HepG2 (cell line): ENCODE data around the gene MST1R. TPM values are rescaled to one million over a fixed set of nuclear protein-coding genes. Genes with fewer than 3 reads are reported as not detected.

Experiments used
- ATAC-seq: fragments of 200-7000 bp; cut with Tn5 transposase; 3 replicates; pipeline ENCODE4 v1.9.1; 2020; ENCODE audit warnings: mild to moderate bottlenecking, moderate library complexity
- BruUV-seq: library from RNA; stranded (reverse); fragments of 400-500 nt; replicated peaks from 2 replicates; lab custom pipeline; 2021; lab: Mats Ljungman, UMichigan
- CTCF ChIA-PET: fragments of 300-600 bp; formaldehyde crosslinking; extraction: SDS; loops from one replicate; lab custom pipeline; 2021; ENCODE audit warnings: low total read pairs, inconsistent platforms, low intra/inter-chr PET ratio; lab: Yijun Ruan, JAX
- POLR2A ChIA-PET: fragments of 350-600 bp; sonication (Branson Sonifier 250); formaldehyde crosslinking; loops from one replicate; lab custom pipeline; 2020; ENCODE audit warnings: antibody characterized with exemption, inconsistent platforms; lab: Yijun Ruan, JAX
- DNase-seq: peaks from one replicate; pipeline ENCODE4 v3.0.0-alpha.2; 2015; ENCODE audit warnings: low spot score
- FAIRE-seq: peaks from 3 replicates; lab custom pipeline; 2011; peaks lifted over from hg19 to GRCh38; lab: Jason Lieb, UNC
- H2AFZ ChIP-seq: one replicate; pipeline ENCODE4 v1.6.1; 2011; ENCODE audit warnings: low read length, inconsistent platforms
- H3K27ac ChIP-seq: fragments of 300-600 bp; 3 replicates; pipeline ENCODE4 v1.8.0; 2011; ENCODE audit warnings: mixed run types, mild to moderate bottlenecking, mixed read lengths, low read length, inconsistent platforms; ENCODE audit not compliant: insufficient read depth; ENCODE audit errors: extremely low read length
- H3K27me3 ChIP-seq, 2 experiments: fragments of 200-600 bp in 1 of 2; 2 replicates in 1 of 2; 3 replicates in 1 of 2; pipeline versions ENCODE4 v1.6.0 to v1.8.0; 2011; ENCODE audit warnings: low read length in 2 of 2, mild to moderate bottlenecking in 2 of 2, moderate library complexity in 2 of 2, inconsistent platforms in 1 of 2; ENCODE audit not compliant: insufficient read depth in 2 of 2, control insufficient read depth in 1 of 2
- H3K36me3 ChIP-seq, 2 experiments: fragments of 200-600 bp in 1 of 2; replicated peaks in 1 of 2; 2 replicates in 1 of 2; 3 replicates in 1 of 2; pipeline versions ENCODE4 v1.5.1 to v1.8.0; 2011; ENCODE audit warnings: low read length in 2 of 2, inconsistent platforms in 1 of 2; ENCODE audit not compliant: insufficient read depth in 2 of 2, control insufficient read depth in 1 of 2
- H3K4me1 ChIP-seq: 2 replicates; pipeline ENCODE4 v1.5.1; 2012; ENCODE audit warnings: low read length, inconsistent platforms; ENCODE audit not compliant: insufficient read depth
- H3K4me2 ChIP-seq: 2 replicates; pipeline ENCODE4 v1.6.0; 2011; ENCODE audit warnings: low read depth, low read length, inconsistent platforms
- H3K4me3 ChIP-seq, 3 experiments: fragments of 200-600 bp in 1 of 3; sonication (generic), shearing (Covaris generic) in 1 of 3; replicated peaks in 1 of 3; 2 replicates each; pipeline ENCODE4 v1.5.1; 2011 to 2016; ENCODE audit warnings: low read length in 3 of 3, inconsistent platforms in 2 of 3, low read depth in 2 of 3, mild to moderate bottlenecking in 2 of 3, control low read depth in 1 of 3, mixed read lengths in 1 of 3; ENCODE audit not compliant: insufficient read depth in 1 of 3
- H3K79me2 ChIP-seq: one replicate; pipeline ENCODE4 v1.6.1; 2011; ENCODE audit warnings: low read length, inconsistent platforms; ENCODE audit not compliant: insufficient read depth
- H3K9ac ChIP-seq: 2 replicates; pipeline ENCODE4 v1.6.0; 2011; ENCODE audit warnings: mild to moderate bottlenecking, low read depth, low read length, inconsistent platforms; ENCODE audit not compliant: insufficient read depth
- H3K9me3 ChIP-seq: 2 replicates; pipeline ENCODE4 v1.5.1; 2012; ENCODE audit warnings: mild to moderate bottlenecking, low read length
- H4K20me1 ChIP-seq: 2 replicates; pipeline ENCODE4 v1.6.0; 2011; ENCODE audit warnings: inconsistent platforms, mild to moderate bottlenecking, low read length, moderate library complexity; ENCODE audit not compliant: insufficient read depth
- DMAP1 ChIP-seq: IDR thresholded peaks from 2 replicates; pipeline ENCODE4 v1.6.1; 2016
- ERF ChIP-seq: IDR thresholded peaks from 2 replicates; pipeline ENCODE4 v1.6.1; 2018; ENCODE audit warnings: missing biosample characterization, missing genetic modification reagents
- MED13 ChIP-seq: sonication (generic); formaldehyde crosslinking; IDR thresholded peaks from 2 replicates; pipeline ENCODE4 v1.5.0; 2020; ENCODE audit warnings: missing genetic modification reagents
- MTF2 ChIP-seq: sonication (generic); formaldehyde crosslinking; IDR thresholded peaks from 2 replicates; pipeline ENCODE4 v1.5.0; 2020; ENCODE audit warnings: missing genetic modification reagents, borderline replicate concordance
- ZNF567 ChIP-seq: sonication (generic); formaldehyde crosslinking; IDR thresholded peaks from 2 replicates; pipeline ENCODE4 v1.8.1; 2023; ENCODE audit warnings: mild to moderate bottlenecking, missing genetic modification reagents, borderline replicate concordance
- ZNF589 ChIP-seq: sonication (generic); formaldehyde crosslinking; conservative IDR thresholded peaks from 2 replicates; pipeline ENCODE4 v1.8.0; 2022; ENCODE audit warnings: mild to moderate bottlenecking, moderate library complexity, missing genetic modification reagents
- ZNF746 ChIP-seq: sonication (generic); formaldehyde crosslinking; IDR thresholded peaks from 2 replicates; pipeline ENCODE4 v1.8.0; 2022; ENCODE audit warnings: mild to moderate bottlenecking, missing genetic modification reagents
- WGBS: methylation state at CpG from one replicate; pipeline ENCODE4 v1.1.6; 2017; ENCODE audit warnings: low lambda C conversion rate; 5-methylcytosine and 5-hydroxymethylcytosine counted together
- in situ Hi-C: cut with HindIII; loops from 2 replicates; pipeline ENCODE4 v1.10.0; 2017; ENCODE audit warnings: low pct_unique_long_range_greater_than_20kb; ENCODE audit not compliant: extremely low pct_ligation_motif_present
- intact Hi-C: fragments of 100-400 bp; cut with micrococcal nuclease; formaldehyde crosslinking; loops from one replicate; pipeline ENCODE4 v1.10.0; 2022; ENCODE audit not compliant: unreplicated experiment
- polyA plus RNA-seq, 8 experiments: library from polyadenylated mRNA; depleted of rRNA in 3 of 8; stranded (reverse) in 7 of 8; unstranded in 1 of 8; fragments of >200 nt; fragmentation: Illumina TruSeq in 4 of 8; extraction: Trizol in 4 of 8; gene quantifications; 2 replicates each; pipeline versions ENCODE4 v1.2.1 to v1.2.3, GENCODE V29; 2011 to 2016; ENCODE audit warnings: low read depth in 4 of 8, missing spikeins in 1 of 8, mixed read lengths in 1 of 8; ENCODE audit not compliant: insufficient read depth in 1 of 8
- total RNA-seq, 5 experiments: library from RNA; depleted of rRNA; stranded (reverse); fragments of >200 nt; fragmentation: Illumina TruSeq; extraction: Trizol; gene quantifications; 2 replicates each; pipeline ENCODE4 v1.2.3, GENCODE V29; 2016; ENCODE audit warnings: low read depth in 1 of 5
- TF ChIP-seq, protein P1 (sequence below): sonication (generic); formaldehyde crosslinking; IDR thresholded peaks from 2 replicates; pipeline ENCODE4 v1.5.0; 2020; ENCODE audit warnings: missing genetic modification reagents, mild to moderate bottlenecking, borderline replicate concordance
- TF ChIP-seq, protein P2 (sequence below): sonication (generic); formaldehyde crosslinking; IDR thresholded peaks from 2 replicates; pipeline ENCODE4 v1.4.0; 2020; ENCODE audit warnings: low read depth, mild to moderate bottlenecking, missing genetic modification reagents

Gene MST1R
- total and polyA plus RNA-seq, 2 of the 13 experiments (the other 11 are each of a cell fraction or from before 2014, with no cell fraction given): 0.11 to 0.77 TPM

GRCh38 chr3:49910409-49911123, 6.9 kb upstream of the MST1R start:
- FAIRE-seq (no peak), ATAC-seq (no peak), DNase-seq (no peak)
- ChIA-PET POLR2A (no interaction called here), CTCF (no interaction called here)
- H3K36me3 ChIP-seq: no peaks in the 10 kb centered on the region; a peak in 2 of 5 replicates
- no peak for TF ChIP-seq ZNF746
- TF ChIP-seq, protein P1, sequence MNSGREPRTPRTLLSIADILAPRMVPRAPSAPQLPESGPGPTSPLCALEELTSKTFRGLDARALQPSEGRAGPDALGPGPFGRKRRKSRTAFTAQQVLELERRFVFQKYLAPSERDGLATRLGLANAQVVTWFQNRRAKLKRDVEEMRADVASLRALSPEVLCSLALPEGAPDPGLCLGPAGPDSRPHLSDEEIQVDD: no peak
- H3K4me2 ChIP-seq: no peak overlapping the region
- H4K20me1 ChIP-seq: no peaks in the 10 kb centered on the region
- BruUV-seq: no TSS peak
- H3K9ac ChIP-seq: no peak overlapping the region
- 96% methylated on average over 26 of the region's 48 CpGs for WGBS
- peaks cover 7% of the 10 kb centered on the region for H3K4me1 ChIP-seq
- H3K79me2 ChIP-seq: no peaks in the 10 kb centered on the region
- in situ Hi-C loops: no loop called here
- H3K9me3 ChIP-seq: no peaks in the 10 kb centered on the region
- H3K4me3 ChIP-seq: no peak overlapping the region
- H3K27ac ChIP-seq: no peak overlapping the region
- no peaks in the 10 kb centered on the region for H3K27me3 ChIP-seq
- intact Hi-C loops: no loop called here
- H2AFZ ChIP-seq: no peak overlapping the region

GRCh38 chr3:49908373-49909199, 4.9 kb upstream of the MST1R start:
- Histone ChIP-seq H3K36me3 (no peaks in the 10 kb centered on the region; a peak in 2 of 5 replicates), H3K27ac (no peak overlapping the region), H3K79me2 (no peaks in the 10 kb centered on the region), H3K4me2 (no peak overlapping the region), H3K4me3 (no peak overlapping the region), H4K20me1 (no peaks in the 10 kb centered on the region), H3K9ac (no peak overlapping the region), H3K27me3 (no peaks in the 10 kb centered on the region), H2AFZ (no peak overlapping the region), H3K4me1 (peaks cover 18% of the 10 kb centered on the region), H3K9me3 (no peaks in the 10 kb centered on the region)
- BruUV-seq: no TSS peak
- intact Hi-C loops: no loop called here
- no peak for DNase-seq
- POLR2A ChIA-PET: no interaction called here
- CTCF ChIA-PET: no interaction called here
- in situ Hi-C loops: loop anchor here (5.0 to 10.0 kb wide), 3 partner anchors 66 to 206 kb away; partner anchors contain the start of gene INKA1
- no peak for ATAC-seq
- FAIRE-seq: no peak
- TF ChIP-seq, protein P2, sequence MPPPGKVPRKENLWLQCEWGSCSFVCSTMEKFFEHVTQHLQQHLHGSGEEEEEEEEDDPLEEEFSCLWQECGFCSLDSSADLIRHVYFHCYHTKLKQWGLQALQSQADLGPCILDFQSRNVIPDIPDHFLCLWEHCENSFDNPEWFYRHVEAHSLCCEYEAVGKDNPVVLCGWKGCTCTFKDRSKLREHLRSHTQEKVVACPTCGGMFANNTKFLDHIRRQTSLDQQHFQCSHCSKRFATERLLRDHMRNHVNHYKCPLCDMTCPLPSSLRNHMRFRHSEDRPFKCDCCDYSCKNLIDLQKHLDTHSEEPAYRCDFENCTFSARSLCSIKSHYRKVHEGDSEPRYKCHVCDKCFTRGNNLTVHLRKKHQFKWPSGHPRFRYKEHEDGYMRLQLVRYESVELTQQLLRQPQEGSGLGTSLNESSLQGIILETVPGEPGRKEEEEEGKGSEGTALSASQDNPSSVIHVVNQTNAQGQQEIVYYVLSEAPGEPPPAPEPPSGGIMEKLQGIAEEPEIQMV (CRISPR knock-in tag): no peak
- no peak for TF ChIP-seq MED13 (CRISPR knock-in tag)
- TF ChIP-seq ERF (CRISPR knock-in tag): no peak
- TF ChIP-seq ZNF589 (CRISPR knock-in tag): no peak
- no peak for TF ChIP-seq DMAP1
- no peak for TF ChIP-seq ZNF567 (CRISPR knock-in tag)
- no peak for TF ChIP-seq MTF2 (CRISPR knock-in tag)
- WGBS: 90% methylated on average over 14 of the region's 14 CpGs
